B cell (primary cell): ENCODE measurements around the gene TSPAN15. TPM values are rescaled to one million over a fixed set of nuclear protein-coding genes. Genes with fewer than 3 reads are reported as not detected.

Source experiments
- ATAC-seq: fragments of 200-7000 bp; cut with Tn5 transposase; one replicate; pipeline ENCODE4 v1.10.0; 2021; ENCODE audit warnings: low read depth, mild to moderate bottlenecking, moderate number of reproducible peaks, moderate library complexity
- CTCF ChIA-PET: fragments of 350-600 bp; sonication (Branson Sonifier 250); formaldehyde crosslinking; loops from one replicate; lab custom pipeline; 2021; ENCODE audit warnings: antibody characterized with exemption, inconsistent platforms; lab: Charles Lee
- POLR2A ChIA-PET: fragments of 350-600 bp; sonication (Branson Sonifier 250); formaldehyde crosslinking; loops from one replicate; lab custom pipeline; 2021; ENCODE audit warnings: antibody characterized with exemption; lab: Charles Lee
- DNase-seq: peaks from one replicate; pipeline ENCODE4 v3.0.0; 2013
- H2AFZ ChIP-seq: 2 replicates; pipeline ENCODE4 v1.6.1; 2012; ENCODE audit warnings: mild to moderate bottlenecking, low read depth, low read length; ENCODE audit not compliant: insufficient read depth, poor library complexity, severe bottlenecking
- H3K27ac ChIP-seq, 2 donors: 1 replicate in 1 of 2; 2 replicates in 1 of 2; pipeline ENCODE4 v1.5.1; 2012 to 2013; ENCODE audit warnings: low read length in 2 of 2, mild to moderate bottlenecking in 2 of 2, moderate library complexity in 1 of 2
- H3K27me3 ChIP-seq, 4 experiments: fragments of 200-600 bp in 1 of 4; sonication (generic) in 1 of 4; replicated peaks in 1 of 4; 1 replicate in 2 of 4; 2 replicates in 2 of 4; pipeline versions ENCODE4 v1.6.1 to v1.7.0; 2013 to 2016; ENCODE audit warnings: low read length in 3 of 4, mild to moderate bottlenecking in 2 of 4, mixed read lengths in 1 of 4, moderate library complexity in 1 of 4; ENCODE audit not compliant: insufficient read depth in 4 of 4, control insufficient read depth in 3 of 4; ENCODE audit errors: control extremely low read depth in 1 of 4
- H3K36me3 ChIP-seq, 2 experiments: replicated peaks in 1 of 2; 1 replicate in 1 of 2; 2 replicates in 1 of 2; pipeline versions ENCODE4 v1.6.1 to v1.7.1; 2013; ENCODE audit warnings: low read length in 1 of 2; ENCODE audit not compliant: insufficient read depth in 2 of 2, control insufficient read depth in 1 of 2; ENCODE audit errors: control extremely low read depth in 1 of 2, extremely low read depth in 1 of 2
- H3K4me1 ChIP-seq, 2 donors: fragments of 200-600 bp in 1 of 2; sonication (generic) in 1 of 2; 1 replicate in 1 of 2; 2 replicates in 1 of 2; pipeline versions ENCODE4 v1.5.1 to v1.6.1; 2013 to 2017; ENCODE audit warnings: low read length in 2 of 2; ENCODE audit not compliant: control insufficient read depth in 2 of 2, insufficient read depth in 2 of 2
- H3K4me2 ChIP-seq: replicated peaks from 2 replicates; pipeline ENCODE3; 2012; ENCODE audit warnings: mild to moderate bottlenecking, low read depth, low read length; ENCODE audit not compliant: poor library complexity, severe bottlenecking
- H3K4me3 ChIP-seq, 5 experiments: fragments of 200-600 bp in 1 of 5; sonication (generic) in 1 of 5; 1 replicate in 3 of 5; 2 replicates in 2 of 5; pipeline versions ENCODE4 v1.5.1 to v1.7.0; 2011 to 2016; ENCODE audit warnings: low read length in 4 of 5, mild to moderate bottlenecking in 4 of 5, low read depth in 2 of 5, control low read depth in 1 of 5, moderate library complexity in 1 of 5; ENCODE audit not compliant: insufficient read depth in 1 of 5; ENCODE audit errors: control extremely low read depth in 1 of 5, extremely low read depth in 1 of 5
- H3K79me2 ChIP-seq: fragments of 200-600 bp; sonication (generic); one replicate; pipeline ENCODE4 v1.6.0; 2016; ENCODE audit warnings: low read length; ENCODE audit not compliant: control insufficient read depth, insufficient read depth
- H3K9ac ChIP-seq: fragments of 200-600 bp; sonication (generic); 2 replicates; pipeline ENCODE4 v1.6.1; 2017; ENCODE audit warnings: mild to moderate bottlenecking, low read length, moderate library complexity
- H3K9me3 ChIP-seq, 3 donors: one replicate each; pipeline versions ENCODE4 v1.6.1 to v1.7.1; 2013; ENCODE audit warnings: low read length in 2 of 3; ENCODE audit not compliant: control insufficient read depth in 2 of 3, insufficient read depth in 1 of 3; ENCODE audit errors: control extremely low read depth in 1 of 3
- H4K20me1 ChIP-seq: 2 replicates; pipeline ENCODE4 v1.6.0; 2012; ENCODE audit warnings: mild to moderate bottlenecking, low read length; ENCODE audit not compliant: insufficient read depth, control insufficient read depth, poor library complexity, severe bottlenecking
- H3K27ac Mint-ChIP-seq: one replicate; pipeline ENCODE4 v1.8.0; 2021; ENCODE audit warnings: mixed read lengths
- H3K27me3 Mint-ChIP-seq: one replicate; pipeline ENCODE4 v1.8.0; 2021; ENCODE audit warnings: mixed read lengths
- H3K4me1 Mint-ChIP-seq: one replicate; pipeline ENCODE4 v1.8.0; 2021; ENCODE audit warnings: mixed read lengths
- H3K4me3 Mint-ChIP-seq: one replicate; pipeline ENCODE4 v1.8.0; 2021; ENCODE audit warnings: mixed read lengths
- H3K9me3 Mint-ChIP-seq: one replicate; pipeline ENCODE4 v1.8.0; 2022; ENCODE audit warnings: mixed read lengths; ENCODE audit not compliant: insufficient read depth
- CTCF ChIP-seq: fragments of 200-600 bp; IDR thresholded peaks from one replicate; pipeline ENCODE4 v1.8.0; 2022; ENCODE audit warnings: antibody characterized with exemption, mild to moderate bottlenecking
- EZH2 ChIP-seq: IDR thresholded peaks from 2 replicates; pipeline ENCODE4 v1.6.1; 2012; ENCODE audit warnings: borderline replicate concordance, low read depth, mild to moderate bottlenecking, moderate library complexity, low read length; ENCODE audit not compliant: insufficient read depth, poor library complexity, severe bottlenecking
- WGBS: methylation state at CpG from one replicate; pipeline ENCODE4 v1.1.5; 2013; ENCODE audit warnings: missing lambda C conversion rate; ENCODE audit not compliant: insufficient coverage; 5-methylcytosine and 5-hydroxymethylcytosine counted together
- intact Hi-C: fragments of 100-400 bp; cut with micrococcal nuclease; formaldehyde crosslinking; loops from one replicate; pipeline ENCODE4 v1.10.0; 2022
- polyA plus RNA-seq: library from polyadenylated mRNA; depleted of rRNA; stranded (reverse); fragments of >200 nt; gene quantifications from 2 replicates; pipeline ENCODE4 v1.2.3, GENCODE V29; 2012
- total RNA-seq, 2 donors: library from RNA; stranded (reverse); fragments of 120-200 nt in 1 of 2; gene quantifications; 1 replicate in 1 of 2; 2 replicates in 1 of 2; pipeline versions ENCODE4 v1.2.3 to v1.2.4, GENCODE V29; 2013 to 2022

TSPAN15 gene
- total and polyA plus RNA-seq, 2 donors (not counting 1 experiment from before 2014, with no cell fraction given), result 0.13 to 0.52 TPM

GRCh38 chr10:69459893-69460575, 8.8 kb downstream of the TSPAN15 start:
- no peak for DNase-seq
- no peak overlapping the region for H3K4me3 ChIP-seq
- no peaks in the 10 kb centered on the region for H3K36me3 ChIP-seq
- no peak for TF ChIP-seq EZH2
- no peak for TF ChIP-seq CTCF
- no peaks in the 10 kb centered on the region for H3K4me1 Mint-ChIP-seq
- H3K9me3 Mint-ChIP-seq, result no peaks in the 10 kb centered on the region
- no peak overlapping the region for H2AFZ ChIP-seq
- no peaks in the 10 kb centered on the region for H3K9me3 ChIP-seq
- H4K20me1 ChIP-seq, result no peaks in the 10 kb centered on the region
- H3K27me3 ChIP-seq, result no peaks in the 10 kb centered on the region
- no peak overlapping the region for H3K27ac Mint-ChIP-seq
- no peak overlapping the region for H3K9ac ChIP-seq
- H3K4me1 ChIP-seq, result no peaks in the 10 kb centered on the region
- no peak overlapping the region for H3K4me2 ChIP-seq
- H3K27ac ChIP-seq, result no peak overlapping the region
- ChIA-PET CTCF (no interaction called here), POLR2A (no interaction called here)
- peaks cover 4% of the 10 kb centered on the region for H3K27me3 Mint-ChIP-seq
- 94% methylated on average over 10 of the region's 12 CpGs for WGBS
- H3K4me3 Mint-ChIP-seq, result no peak overlapping the region
- intact Hi-C loops, result no loop called here
- no peak for ATAC-seq
- no peaks in the 10 kb centered on the region for H3K79me2 ChIP-seq

GRCh38 chr10:69460576-69461242, 9.4 kb downstream of the TSPAN15 start:
- Histone ChIP-seq H3K79me2 (no peaks in the 10 kb centered on the region), H3K4me2 (no peak overlapping the region), H4K20me1 (no peaks in the 10 kb centered on the region), H2AFZ (no peak overlapping the region), H3K27ac (no peak overlapping the region), H3K4me3 (no peak overlapping the region), H3K9ac (no peak overlapping the region), H3K4me1 (no peaks in the 10 kb centered on the region), H3K36me3 (no peaks in the 10 kb centered on the region), H3K9me3 (no peaks in the 10 kb centered on the region), H3K27me3 (no peaks in the 10 kb centered on the region)
- CTCF ChIA-PET, result no interaction called here
- POLR2A ChIA-PET, result no interaction called here
- Mint-ChIP-seq H3K9me3 (no peaks in the 10 kb centered on the region), H3K27me3 (no peaks in the 10 kb centered on the region), H3K27ac (no peak overlapping the region), H3K4me3 (no peak overlapping the region), H3K4me1 (no peaks in the 10 kb centered on the region)
- TF ChIP-seq CTCF, result no peak
- no peak for TF ChIP-seq EZH2
- no peak for DNase-seq
- WGBS, result 96% methylated on average over 8 of the region's 9 CpGs
- ATAC-seq, result no peak
- intact Hi-C loops, result no loop called here
